Brain microvascular endothelial cell (primary cell): Measurements from ENCODE around the gene ZNRF2.

Source experiments
- DNase-seq: peaks from one replicate; pipeline ENCODE4 v3.0.0-alpha.2; 2020
- H3K27ac ChIP-seq: fragments of 250-450 bp; sonication (Bioruptor Pico); 2 replicates; pipeline ENCODE4 v1.5.1; 2020; ENCODE audit warnings: mild to moderate bottlenecking, moderate library complexity
- H3K27me3 ChIP-seq: fragments of 250-450 bp; sonication (Bioruptor Pico); replicated peaks from 2 replicates; pipeline ENCODE4 v1.5.1; 2020; ENCODE audit warnings: mild to moderate bottlenecking
- H3K36me3 ChIP-seq: fragments of 250-450 bp; sonication (Bioruptor Pico); replicated peaks from 2 replicates; pipeline ENCODE4 v1.5.1; 2020; ENCODE audit warnings: mild to moderate bottlenecking
- H3K4me3 ChIP-seq: 2 replicates; pipeline ENCODE4 v1.5.1; 2011; ENCODE audit warnings: low read depth, mild to moderate bottlenecking, control low read depth, low read length, moderate library complexity
- in situ Hi-C: cut with HindIII; loops from 2 replicates; pipeline ENCODE4 v1.10.0; 2017; ENCODE audit warnings: low sequenced_read_pairs, low pct_ligation_motif_present
- TF ChIP-seq, protein P1 (sequence below): IDR thresholded peaks from 2 replicates; pipeline ENCODE4 v1.5.1; 2011; ENCODE audit warnings: low read depth, mild to moderate bottlenecking, moderate library complexity, low read length, control low read depth, inconsistent platforms; ENCODE audit errors: missing control alignments

The ZNRF2 gene

GRCh38 chr7:30405179-30405578, 120.8 kb downstream of the ZNRF2 start:
- TF ChIP-seq, protein P1, sequence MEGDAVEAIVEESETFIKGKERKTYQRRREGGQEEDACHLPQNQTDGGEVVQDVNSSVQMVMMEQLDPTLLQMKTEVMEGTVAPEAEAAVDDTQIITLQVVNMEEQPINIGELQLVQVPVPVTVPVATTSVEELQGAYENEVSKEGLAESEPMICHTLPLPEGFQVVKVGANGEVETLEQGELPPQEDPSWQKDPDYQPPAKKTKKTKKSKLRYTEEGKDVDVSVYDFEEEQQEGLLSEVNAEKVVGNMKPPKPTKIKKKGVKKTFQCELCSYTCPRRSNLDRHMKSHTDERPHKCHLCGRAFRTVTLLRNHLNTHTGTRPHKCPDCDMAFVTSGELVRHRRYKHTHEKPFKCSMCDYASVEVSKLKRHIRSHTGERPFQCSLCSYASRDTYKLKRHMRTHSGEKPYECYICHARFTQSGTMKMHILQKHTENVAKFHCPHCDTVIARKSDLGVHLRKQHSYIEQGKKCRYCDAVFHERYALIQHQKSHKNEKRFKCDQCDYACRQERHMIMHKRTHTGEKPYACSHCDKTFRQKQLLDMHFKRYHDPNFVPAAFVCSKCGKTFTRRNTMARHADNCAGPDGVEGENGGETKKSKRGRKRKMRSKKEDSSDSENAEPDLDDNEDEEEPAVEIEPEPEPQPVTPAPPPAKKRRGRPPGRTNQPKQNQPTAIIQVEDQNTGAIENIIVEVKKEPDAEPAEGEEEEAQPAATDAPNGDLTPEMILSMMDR, result no peak
- no peak for DNase-seq
- Histone ChIP-seq H3K4me3 (no peak overlapping the region), H3K27ac (no peak overlapping the region), H3K36me3 (no peaks in the 10 kb centered on the region), H3K27me3 (no peaks in the 10 kb centered on the region)
- in situ Hi-C loops, result no loop called here

DNA sequence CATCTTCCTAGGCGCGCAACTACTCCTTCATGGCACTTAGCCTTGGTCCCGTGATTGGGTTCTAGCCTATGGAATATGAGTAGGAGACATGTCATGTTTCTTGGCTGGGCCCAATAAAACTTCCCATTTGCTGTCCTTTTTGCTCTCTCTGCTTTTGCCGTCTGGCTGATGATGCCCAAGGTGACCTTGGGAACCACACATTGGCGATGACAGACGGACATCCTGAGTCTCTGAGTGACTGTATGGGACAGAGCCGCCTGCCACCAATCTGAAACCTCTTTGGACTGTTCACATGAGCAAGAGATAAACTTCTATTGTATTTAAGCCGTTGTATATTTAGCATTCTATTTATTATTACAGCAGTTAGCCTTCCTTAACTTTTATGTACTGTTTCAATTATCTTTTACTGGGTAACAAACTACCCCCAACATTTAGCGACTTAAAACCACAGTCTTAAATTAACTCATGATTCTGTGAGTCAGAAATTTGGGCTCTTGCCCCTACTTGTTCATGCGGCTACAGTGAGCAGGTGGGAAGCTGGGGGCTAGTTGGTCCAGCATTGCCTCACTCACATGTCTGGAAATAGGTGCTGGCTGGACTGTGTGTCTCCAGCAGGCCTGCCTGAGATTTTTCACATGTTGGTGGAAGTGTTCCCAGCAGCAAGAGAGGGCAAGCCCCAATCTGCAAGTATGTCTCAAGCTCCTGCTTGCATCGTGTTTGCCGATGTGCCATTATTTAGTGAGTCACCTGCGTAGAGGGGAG, 122.4 kb downstream of the ZNRF2 start:
- H3K4me3 ChIP-seq, result no peak overlapping the region
- H3K27me3 ChIP-seq, result no peaks in the 10 kb centered on the region
- H3K27ac ChIP-seq, result no peak overlapping the region
- H3K36me3 ChIP-seq, result no peaks in the 10 kb centered on the region
- TF ChIP-seq, protein P1, result no peak
- no peak for DNase-seq
- in situ Hi-C loops, result no loop called here

GRCh38 chr7:30411173-30411572, 126.8 kb downstream of the ZNRF2 start:
- H3K27me3 ChIP-seq, result no peaks in the 10 kb centered on the region
- H3K27ac ChIP-seq, result no peak overlapping the region
- in situ Hi-C loops, result no loop called here
- H3K36me3 ChIP-seq, result no peaks in the 10 kb centered on the region
- TF ChIP-seq, protein P1, result no peak
- no peak for DNase-seq
- H3K4me3 ChIP-seq, result no peak overlapping the region

GRCh38 chr7:30411897-30412296, 127.5 kb downstream of the ZNRF2 start:
- in situ Hi-C loops, result no loop called here
- no peak for DNase-seq
- no peak overlapping the region for H3K27ac ChIP-seq
- H3K4me3 ChIP-seq, result no peak overlapping the region
- TF ChIP-seq, protein P1, result no peak
- no peaks in the 10 kb centered on the region for H3K27me3 ChIP-seq
- H3K36me3 ChIP-seq, result no peaks in the 10 kb centered on the region

DNA sequence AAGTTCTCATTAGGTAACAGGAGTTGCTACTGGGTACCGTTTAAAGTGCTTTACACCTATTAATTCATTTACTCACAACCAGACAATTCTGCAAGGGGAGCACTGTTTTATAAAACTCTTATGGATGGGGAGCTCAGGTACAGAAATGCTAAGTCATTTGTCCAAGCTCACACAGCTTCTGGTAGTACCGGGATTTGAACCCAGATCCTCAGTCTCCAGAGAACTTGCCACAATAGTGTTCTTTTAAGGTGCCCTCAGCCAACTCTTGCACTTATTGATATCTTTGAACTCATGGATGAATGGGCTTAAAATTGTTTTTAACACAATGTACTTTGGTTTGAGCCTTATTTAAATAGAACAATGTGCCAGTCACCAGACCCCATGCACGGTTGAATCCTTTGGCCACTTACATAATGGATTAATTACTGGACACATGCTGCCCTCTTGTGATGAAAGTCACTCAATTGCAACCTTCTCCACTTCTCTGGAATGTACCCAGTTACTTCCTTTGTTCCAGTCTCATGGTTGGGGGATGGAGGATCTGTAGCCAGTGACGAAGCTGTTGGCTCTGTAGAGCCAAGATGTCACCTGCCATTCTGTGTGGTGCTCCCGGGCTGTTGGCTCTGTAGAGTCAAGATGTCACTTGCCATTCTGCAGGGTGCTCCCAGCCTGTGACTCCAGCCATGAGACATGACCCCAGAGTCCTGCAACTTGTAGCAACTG, 128.5 kb downstream of the ZNRF2 start:
- DNase-seq, result peak; percentile 81
- H3K27ac ChIP-seq, result no peak overlapping the region
- no peaks in the 10 kb centered on the region for H3K27me3 ChIP-seq
- H3K36me3 ChIP-seq, result no peaks in the 10 kb centered on the region
- no peak overlapping the region for H3K4me3 ChIP-seq
- in situ Hi-C loops, result no loop called here
- TF ChIP-seq, protein P1, result peak; percentile 67
